Parathyroid adenoma (tissue), 2 donors: ENCODE data around the gene FRAS1.
"Not testable (repeated sequence)": the region's sequence is repeated elsewhere in the genome, so short reads cannot be mapped to it uniquely, and the experiment has no call there.

Experiments
- H2AFZ ChIP-seq: fragments of 300-600 bp; sonication (generic); one replicate; pipeline ENCODE4 v1.7.0; 2017; ENCODE audit warnings: antibody characterized with exemption, mild to moderate bottlenecking
- H3K27ac ChIP-seq: fragments of 300-600 bp; sonication (generic); one replicate; pipeline ENCODE4 v1.7.0; 2017
- H3K27me3 ChIP-seq: fragments of 300-600 bp; sonication (generic); one replicate; pipeline ENCODE4 v1.7.0; 2017; ENCODE audit warnings: low read length; ENCODE audit not compliant: control insufficient read depth, insufficient read depth
- H3K36me3 ChIP-seq: fragments of 300-600 bp; sonication (generic); one replicate; pipeline ENCODE4 v1.7.0; 2017; ENCODE audit warnings: low read length; ENCODE audit not compliant: control insufficient read depth, insufficient read depth
- H3K4me1 ChIP-seq: fragments of 300-600 bp; sonication (generic); one replicate; pipeline ENCODE4 v1.7.0; 2017; ENCODE audit warnings: control low read depth
- H3K4me2 ChIP-seq: fragments of 300-600 bp; sonication (generic); one replicate; pipeline ENCODE4 v1.7.0; 2017; ENCODE audit warnings: low read length
- H3K4me3 ChIP-seq: fragments of 300-600 bp; sonication (generic); one replicate; pipeline ENCODE4 v1.7.0; 2017; ENCODE audit warnings: low read depth, low read length
- H3K79me2 ChIP-seq: fragments of 300-600 bp; sonication (generic); one replicate; pipeline ENCODE4 v1.7.0; 2017; ENCODE audit warnings: control low read depth
- H3K9ac ChIP-seq: fragments of 300-600 bp; sonication (generic); one replicate; pipeline ENCODE4 v1.7.0; 2017; ENCODE audit warnings: mild to moderate bottlenecking
- H3K9me3 ChIP-seq: fragments of 300-600 bp; sonication (generic); one replicate; pipeline ENCODE4 v1.7.0; 2017; ENCODE audit warnings: low read length; ENCODE audit not compliant: control insufficient read depth
- TF ChIP-seq, protein P1 (sequence below): fragments of 300-600 bp; sonication (generic); IDR thresholded peaks from one replicate; pipeline ENCODE4 v1.7.0; 2017; ENCODE audit warnings: antibody characterized with exemption, mild to moderate bottlenecking
- donor health status: primary hyperparathyroidism.

Gene FRAS1

DNA sequence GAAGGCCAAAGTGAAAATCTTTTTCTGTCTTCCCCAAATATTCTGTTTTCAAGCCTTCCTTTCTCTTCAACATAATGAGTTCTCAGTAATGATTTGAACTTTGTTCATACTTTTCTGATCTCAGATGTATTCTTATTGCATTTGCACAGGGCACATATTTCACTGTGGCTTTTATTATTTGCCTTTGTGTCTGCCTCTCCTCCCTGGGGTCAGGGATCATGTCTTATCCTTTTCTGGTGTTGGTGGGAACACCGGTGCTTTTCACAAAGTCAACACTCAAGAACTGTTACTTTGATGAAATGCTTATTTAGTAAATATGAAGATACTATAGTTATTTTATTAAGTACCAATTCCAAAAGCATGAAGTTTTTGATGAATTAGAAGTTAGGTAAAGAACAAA is 143.8 kb downstream of the FRAS1 start:
- Histone ChIP-seq H3K4me2 (no peak overlapping the region), H3K9me3 (no peaks in the 10 kb centered on the region)
- TF ChIP-seq, protein P1, sequence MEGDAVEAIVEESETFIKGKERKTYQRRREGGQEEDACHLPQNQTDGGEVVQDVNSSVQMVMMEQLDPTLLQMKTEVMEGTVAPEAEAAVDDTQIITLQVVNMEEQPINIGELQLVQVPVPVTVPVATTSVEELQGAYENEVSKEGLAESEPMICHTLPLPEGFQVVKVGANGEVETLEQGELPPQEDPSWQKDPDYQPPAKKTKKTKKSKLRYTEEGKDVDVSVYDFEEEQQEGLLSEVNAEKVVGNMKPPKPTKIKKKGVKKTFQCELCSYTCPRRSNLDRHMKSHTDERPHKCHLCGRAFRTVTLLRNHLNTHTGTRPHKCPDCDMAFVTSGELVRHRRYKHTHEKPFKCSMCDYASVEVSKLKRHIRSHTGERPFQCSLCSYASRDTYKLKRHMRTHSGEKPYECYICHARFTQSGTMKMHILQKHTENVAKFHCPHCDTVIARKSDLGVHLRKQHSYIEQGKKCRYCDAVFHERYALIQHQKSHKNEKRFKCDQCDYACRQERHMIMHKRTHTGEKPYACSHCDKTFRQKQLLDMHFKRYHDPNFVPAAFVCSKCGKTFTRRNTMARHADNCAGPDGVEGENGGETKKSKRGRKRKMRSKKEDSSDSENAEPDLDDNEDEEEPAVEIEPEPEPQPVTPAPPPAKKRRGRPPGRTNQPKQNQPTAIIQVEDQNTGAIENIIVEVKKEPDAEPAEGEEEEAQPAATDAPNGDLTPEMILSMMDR = no peak

GRCh38 chr4:78204176-78204575 is 147.1 kb downstream of the FRAS1 start:
- H3K4me3 ChIP-seq = no peak overlapping the region
- no peak overlapping the region for H2AFZ ChIP-seq
- TF ChIP-seq, protein P1 = no peak
- H3K4me1 ChIP-seq = no peaks in the 10 kb centered on the region
- no peaks in the 10 kb centered on the region for H3K79me2 ChIP-seq
- no peaks in the 10 kb centered on the region for H3K27me3 ChIP-seq
- H3K4me2 ChIP-seq = no peak overlapping the region
- no peaks in the 10 kb centered on the region for H3K9me3 ChIP-seq
- no peak overlapping the region for H3K9ac ChIP-seq
- no peaks in the 10 kb centered on the region for H3K36me3 ChIP-seq
- no peak overlapping the region for H3K27ac ChIP-seq

More for the DNA sequence above, 143.8 kb downstream of the FRAS1 start:
- Histone ChIP-seq H3K79me2 (no peaks in the 10 kb centered on the region), H3K27me3 (no peaks in the 10 kb centered on the region), H3K9ac (no peak overlapping the region), H3K4me1 (no peaks in the 10 kb centered on the region), H2AFZ (no peak overlapping the region), H3K36me3 (no peaks in the 10 kb centered on the region), H3K4me3 (no peak overlapping the region), H3K27ac (no peak overlapping the region)

GRCh38 chr4:78205591-78205990 is 148.5 kb downstream of the FRAS1 start:
- no peak overlapping the region for H3K27ac ChIP-seq
- H3K79me2 ChIP-seq = no peaks in the 10 kb centered on the region
- no peaks in the 10 kb centered on the region for H3K4me1 ChIP-seq
- no peaks in the 10 kb centered on the region for H3K36me3 ChIP-seq
- H3K9ac ChIP-seq = no peak overlapping the region
- no peak overlapping the region for H2AFZ ChIP-seq
- H3K4me3 ChIP-seq = no peak overlapping the region
- H3K27me3 ChIP-seq = no peaks in the 10 kb centered on the region
- H3K9me3 ChIP-seq = no peaks in the 10 kb centered on the region
- H3K4me2 ChIP-seq = no peak overlapping the region
- TF ChIP-seq, protein P1 = no peak

GRCh38 chr4:78207541-78207940 is 150.4 kb downstream of the FRAS1 start:
- Histone ChIP-seq H2AFZ (no peak overlapping the region), H3K79me2 (no peaks in the 10 kb centered on the region), H3K9ac (no peak overlapping the region), H3K36me3 (no peaks in the 10 kb centered on the region), H3K9me3 (no peaks in the 10 kb centered on the region), H3K4me3 (no peak overlapping the region), H3K4me2 (no peak overlapping the region), H3K4me1 (no peaks in the 10 kb centered on the region), H3K27me3 (no peaks in the 10 kb centered on the region), H3K27ac (no peak overlapping the region)
- TF ChIP-seq, protein P1 = no peak

DNA sequence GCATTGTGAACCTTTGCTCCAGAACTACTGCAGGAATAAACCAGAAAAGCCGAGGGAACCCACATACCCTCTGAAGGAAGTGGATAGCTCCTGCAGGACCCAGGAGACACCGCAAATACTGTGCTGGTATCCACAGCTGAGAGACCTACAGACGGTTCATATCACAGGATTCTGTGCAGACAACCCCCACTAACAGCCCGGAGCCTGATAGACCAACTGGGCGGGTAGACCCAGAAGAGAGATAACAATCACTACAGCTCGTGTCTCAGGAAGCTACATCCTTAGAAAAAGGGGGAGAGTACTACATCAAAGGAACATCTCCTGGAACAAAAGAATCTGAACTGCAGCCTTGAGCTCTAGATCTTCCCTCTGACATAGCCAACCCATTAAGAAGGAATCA is 150.8 kb downstream of the FRAS1 start:
- H2AFZ ChIP-seq = no peak overlapping the region
- H3K36me3 ChIP-seq = no peaks in the 10 kb centered on the region
- no peaks in the 10 kb centered on the region for H3K4me1 ChIP-seq
- no peak overlapping the region for H3K9ac ChIP-seq
- no peaks in the 10 kb centered on the region for H3K9me3 ChIP-seq
- H3K79me2 ChIP-seq = no peaks in the 10 kb centered on the region
- no peak overlapping the region for H3K27ac ChIP-seq
- no peaks in the 10 kb centered on the region for H3K27me3 ChIP-seq
- H3K4me3 ChIP-seq = no peak overlapping the region
- TF ChIP-seq, protein P1 = no peak
- no peak overlapping the region for H3K4me2 ChIP-seq

- not testable (repeated sequence) for H3K4me1 ChIP-seq, H3K4me2 ChIP-seq, H3K27ac ChIP-seq, H3K36me3 ChIP-seq, H3K4me3 ChIP-seq, H3K79me2 ChIP-seq, H3K9me3 ChIP-seq, H2AFZ ChIP-seq, H3K27me3 ChIP-seq, H3K9ac ChIP-seq
Measured at GRCh38 chr4:78208896-78209295, 151.8 kb downstream of the FRAS1 start.
